Measurements from ENCODE around the gene ADAMTS2.

DNA sequence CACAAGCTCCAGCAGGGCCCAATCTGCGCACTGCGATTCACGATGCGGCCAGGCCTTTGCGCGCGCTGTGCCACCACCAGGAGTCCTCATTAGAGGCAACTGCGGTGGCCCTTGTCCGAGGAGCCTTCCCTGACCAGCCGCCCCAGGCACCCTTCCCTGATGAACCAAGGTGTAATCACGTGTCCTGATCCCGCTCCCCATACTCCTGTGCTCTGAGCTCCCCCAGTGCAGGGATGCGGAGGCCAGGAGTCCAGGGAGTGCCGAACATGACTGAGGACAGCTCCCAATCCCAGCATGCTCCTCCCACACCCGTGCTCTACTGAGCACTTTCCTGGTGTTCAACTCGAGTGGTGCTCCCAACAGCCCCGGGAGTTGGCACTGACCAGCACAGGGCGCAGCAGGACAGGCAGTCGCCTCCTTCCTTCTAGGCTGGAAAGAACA is 150.3 kb downstream of the ADAMTS2 start:
- TF ChIP-seq, protein P1, sequence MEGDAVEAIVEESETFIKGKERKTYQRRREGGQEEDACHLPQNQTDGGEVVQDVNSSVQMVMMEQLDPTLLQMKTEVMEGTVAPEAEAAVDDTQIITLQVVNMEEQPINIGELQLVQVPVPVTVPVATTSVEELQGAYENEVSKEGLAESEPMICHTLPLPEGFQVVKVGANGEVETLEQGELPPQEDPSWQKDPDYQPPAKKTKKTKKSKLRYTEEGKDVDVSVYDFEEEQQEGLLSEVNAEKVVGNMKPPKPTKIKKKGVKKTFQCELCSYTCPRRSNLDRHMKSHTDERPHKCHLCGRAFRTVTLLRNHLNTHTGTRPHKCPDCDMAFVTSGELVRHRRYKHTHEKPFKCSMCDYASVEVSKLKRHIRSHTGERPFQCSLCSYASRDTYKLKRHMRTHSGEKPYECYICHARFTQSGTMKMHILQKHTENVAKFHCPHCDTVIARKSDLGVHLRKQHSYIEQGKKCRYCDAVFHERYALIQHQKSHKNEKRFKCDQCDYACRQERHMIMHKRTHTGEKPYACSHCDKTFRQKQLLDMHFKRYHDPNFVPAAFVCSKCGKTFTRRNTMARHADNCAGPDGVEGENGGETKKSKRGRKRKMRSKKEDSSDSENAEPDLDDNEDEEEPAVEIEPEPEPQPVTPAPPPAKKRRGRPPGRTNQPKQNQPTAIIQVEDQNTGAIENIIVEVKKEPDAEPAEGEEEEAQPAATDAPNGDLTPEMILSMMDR (IDR thresholded peaks at IDR 0.05; ENCODE audit: insufficient read depth, low read depth, low read length) = no peak
- TF ChIP-seq EZH2 (IDR thresholded peaks at IDR 0.05; ENCODE audit: insufficient read depth, low read length) = no peak

All from astrocyte (in vitro differentiated cells and primary cell).